ENCODE results near the gene KICS2.
"Not testable (repeated sequence)": the region's sequence is repeated elsewhere in the genome, so short reads cannot be mapped to it uniquely, and the experiment has no call there.

The KICS2 gene

DNA sequence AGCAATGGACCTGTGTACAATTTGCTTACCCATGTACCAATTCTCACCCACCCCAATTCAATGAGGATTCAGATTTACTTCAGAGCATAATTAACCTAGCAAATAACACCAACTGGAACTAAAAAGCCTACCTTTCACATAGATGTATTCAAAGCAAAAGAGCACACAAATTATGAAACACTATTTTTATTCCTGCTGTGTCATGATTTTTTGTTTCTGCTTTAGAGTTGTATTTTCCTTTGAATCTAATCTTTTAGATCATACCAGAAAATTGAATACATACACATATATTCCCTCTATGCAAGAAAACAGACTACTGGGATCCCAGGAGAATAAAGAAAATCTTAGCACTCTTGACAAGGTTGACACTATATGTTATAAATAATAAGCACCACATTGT lies 5.9 kb downstream of the KICS2 start:
- no peak for DNase-seq (ENCODE audit: low spot score)

DNA sequence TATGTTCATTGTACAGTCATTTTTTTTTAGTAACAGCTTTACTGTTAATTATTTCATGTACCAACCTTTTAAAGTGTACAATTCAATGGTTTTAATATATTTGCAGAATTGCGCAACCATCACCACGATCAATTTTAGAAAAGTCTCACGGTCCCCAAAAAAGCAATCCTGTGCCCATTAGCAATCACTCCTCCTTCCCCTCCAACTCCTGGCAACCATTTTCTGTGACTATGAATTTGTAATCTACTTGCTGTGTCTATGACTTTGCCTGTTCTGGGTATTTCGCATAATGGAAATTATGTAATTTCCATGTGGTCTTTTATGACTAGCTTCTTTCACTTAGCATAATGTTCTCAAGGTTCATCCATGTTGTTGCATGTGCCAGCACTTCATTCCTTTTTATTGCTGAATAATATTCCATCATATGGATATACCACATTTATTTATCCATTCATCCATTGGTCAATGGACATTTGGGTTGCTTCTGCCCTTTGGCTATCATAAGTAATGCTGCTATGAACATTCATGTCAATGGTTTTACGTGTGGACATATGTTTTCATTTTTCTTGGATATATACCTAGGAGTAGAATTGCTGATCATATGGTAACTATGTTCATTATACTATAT lies 9.9 kb downstream of the KICS2 start:
- no peak for DNase-seq (ENCODE audit: low spot score)

DNA sequence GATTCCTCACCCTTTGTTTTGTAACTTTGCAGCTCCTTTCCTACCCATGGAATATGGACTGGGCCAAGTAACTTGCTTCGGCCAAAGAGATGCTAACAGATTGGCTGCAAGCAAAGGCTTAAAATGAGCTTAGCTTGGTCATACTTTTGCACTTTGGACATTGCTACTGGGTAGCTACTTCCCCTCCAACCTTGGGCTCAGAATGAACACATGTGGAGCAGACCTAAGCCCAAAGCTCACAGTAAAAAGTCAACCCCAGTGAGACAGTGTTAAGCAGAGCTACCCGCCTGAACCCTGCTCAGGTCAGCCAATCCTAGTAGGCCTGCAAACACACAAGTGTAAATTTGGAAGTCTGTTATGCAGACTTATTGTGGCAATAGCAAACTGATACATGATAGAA lies 14.6 kb downstream of the KICS2 start:
- no peak for DNase-seq (ENCODE audit: low spot score)

DNA sequence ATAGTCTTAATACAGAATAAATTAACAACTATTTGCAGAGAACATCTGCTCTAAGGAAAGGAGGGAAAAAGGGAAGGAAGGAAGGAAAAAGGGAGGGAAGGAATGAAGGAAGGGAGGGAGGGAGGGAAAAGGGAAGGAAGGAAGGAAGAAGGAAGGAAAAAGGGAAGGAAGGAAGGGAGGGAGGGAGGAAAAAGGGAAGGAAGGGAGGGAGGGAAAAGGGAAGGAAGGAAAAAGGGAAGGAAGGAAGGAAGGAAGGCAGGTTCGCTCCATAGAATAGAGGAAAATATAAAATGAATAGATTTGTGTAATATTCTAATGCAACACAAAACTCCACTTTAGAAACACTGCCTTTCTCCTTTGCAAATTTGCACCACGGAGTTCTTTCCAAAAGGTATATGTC lies 16.6 kb downstream of the KICS2 start:
- DNase-seq (ENCODE audit: low spot score) = no peak

DNA sequence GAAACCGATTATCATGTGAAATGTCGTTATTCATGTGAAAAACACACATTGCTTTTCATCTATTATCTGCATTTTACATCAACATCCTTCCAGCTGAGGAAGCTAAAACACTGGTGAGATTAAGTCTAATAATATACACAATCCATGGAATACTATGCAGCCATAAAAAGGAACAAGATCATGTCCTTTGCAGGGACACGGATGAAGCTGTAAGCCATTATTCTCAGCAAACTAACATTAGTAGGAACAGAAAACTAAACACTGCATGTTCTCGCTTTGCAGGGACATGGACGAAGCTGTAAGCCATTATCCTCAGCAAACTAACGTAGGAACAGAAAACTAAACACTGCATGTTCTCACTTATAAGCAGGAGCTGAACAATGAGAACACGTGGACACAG lies 18.3 kb downstream of the KICS2 start:
- no peak for DNase-seq (ENCODE audit: low spot score)

DNA sequence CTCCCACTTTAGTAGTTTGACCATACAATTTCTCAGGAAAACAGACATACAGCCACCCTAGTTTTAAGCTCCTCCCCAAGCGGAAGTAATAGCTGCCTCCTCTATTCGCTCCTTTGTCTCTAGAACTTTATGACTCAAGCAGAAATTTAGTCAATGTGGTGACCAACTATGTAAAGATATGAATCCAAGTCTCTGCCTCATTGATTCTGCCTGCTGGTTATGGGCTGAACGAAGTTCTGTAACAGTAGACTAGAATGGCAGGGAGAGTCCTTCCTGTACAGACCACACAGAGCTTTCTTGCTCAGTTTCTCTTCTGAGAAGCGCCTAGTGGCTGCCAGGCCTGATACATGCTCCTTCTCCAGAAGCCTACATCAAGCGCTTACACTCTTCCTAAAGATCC lies 19.1 kb downstream of the KICS2 start:
- no peak for DNase-seq (ENCODE audit: low spot score)

DNA sequence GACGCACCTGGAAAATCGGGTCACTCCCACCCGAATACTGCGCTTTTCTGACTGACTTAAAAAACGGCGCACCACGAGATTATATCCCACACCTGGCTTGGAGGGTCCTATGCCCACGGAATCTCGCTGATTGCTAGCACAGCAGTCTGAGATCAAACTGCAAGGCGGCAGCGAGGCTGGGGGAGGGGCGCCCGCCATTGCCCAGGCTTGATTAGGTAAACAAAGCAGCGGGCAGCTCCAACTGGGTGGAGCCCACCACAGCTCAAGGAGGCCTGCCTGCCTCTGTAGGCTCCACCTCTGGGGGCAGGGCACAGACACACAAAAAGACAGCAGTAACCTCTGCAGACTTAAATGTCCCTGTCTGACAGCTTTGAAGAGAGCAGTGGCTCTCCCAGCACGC lies 26.3 kb downstream of the KICS2 start:
- not testable (repeated sequence) for DNase-seq (ENCODE audit: low spot score)

DNA sequence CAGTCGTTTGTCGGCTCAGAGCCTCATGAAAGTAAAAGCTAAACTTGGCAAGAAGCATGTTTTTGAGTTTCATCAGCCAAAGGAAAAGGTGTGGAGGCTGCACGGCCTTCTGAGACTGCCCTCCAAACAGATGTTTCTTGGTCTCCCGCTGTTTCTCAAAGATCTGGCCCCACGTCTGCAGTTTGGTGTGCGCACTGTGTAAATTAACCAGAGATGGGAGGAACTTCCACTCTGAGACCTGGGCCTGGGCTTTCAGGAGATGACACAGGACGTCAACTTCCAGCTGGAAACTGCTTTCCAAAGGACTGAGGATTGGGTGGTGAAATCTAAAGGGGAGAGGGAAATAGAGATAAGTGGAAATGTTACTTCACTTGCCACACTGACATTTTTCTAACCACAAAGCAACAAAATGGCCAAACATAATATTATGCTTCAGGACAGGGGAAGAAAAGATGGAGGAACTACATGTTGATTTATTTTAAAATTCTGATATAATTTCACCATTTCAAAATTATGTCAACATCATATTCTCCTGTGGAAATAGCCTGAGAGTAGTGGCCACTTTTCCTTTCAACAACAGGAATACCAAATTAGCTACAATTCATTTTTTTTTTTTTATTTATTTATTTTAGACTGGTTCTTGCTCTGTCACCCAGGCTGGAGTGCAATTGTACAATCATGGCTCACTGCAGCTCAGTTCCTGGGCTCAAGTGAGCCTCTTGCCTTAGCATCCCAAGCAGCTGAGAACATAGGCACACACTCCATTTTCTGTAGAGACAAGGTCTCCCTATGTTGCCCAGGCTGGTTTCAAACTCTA lies 27.6 kb downstream of the KICS2 start:
- no peak for DNase-seq (ENCODE audit: low spot score)

DNA sequence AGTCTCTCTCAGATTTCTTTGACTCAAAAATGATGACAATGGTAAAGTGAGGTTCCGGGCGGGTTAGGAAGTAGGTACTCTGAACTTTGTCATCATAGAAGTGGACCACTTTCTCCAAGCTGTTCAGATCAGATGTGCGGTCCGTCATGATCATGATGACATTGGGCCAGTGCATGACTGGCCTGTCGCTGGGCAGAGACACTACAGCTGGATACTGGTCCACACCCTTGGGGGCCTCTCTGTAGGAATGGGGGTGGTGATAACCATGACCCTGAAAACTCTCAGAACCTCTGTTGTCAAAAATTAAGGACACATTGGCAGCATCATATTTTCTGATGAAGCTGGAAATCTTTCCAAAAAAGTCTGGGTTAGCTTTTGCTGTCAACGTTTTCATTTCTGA lies 28.2 kb downstream of the KICS2 start:
- DNase-seq (ENCODE audit: low spot score) = no peak

DNA sequence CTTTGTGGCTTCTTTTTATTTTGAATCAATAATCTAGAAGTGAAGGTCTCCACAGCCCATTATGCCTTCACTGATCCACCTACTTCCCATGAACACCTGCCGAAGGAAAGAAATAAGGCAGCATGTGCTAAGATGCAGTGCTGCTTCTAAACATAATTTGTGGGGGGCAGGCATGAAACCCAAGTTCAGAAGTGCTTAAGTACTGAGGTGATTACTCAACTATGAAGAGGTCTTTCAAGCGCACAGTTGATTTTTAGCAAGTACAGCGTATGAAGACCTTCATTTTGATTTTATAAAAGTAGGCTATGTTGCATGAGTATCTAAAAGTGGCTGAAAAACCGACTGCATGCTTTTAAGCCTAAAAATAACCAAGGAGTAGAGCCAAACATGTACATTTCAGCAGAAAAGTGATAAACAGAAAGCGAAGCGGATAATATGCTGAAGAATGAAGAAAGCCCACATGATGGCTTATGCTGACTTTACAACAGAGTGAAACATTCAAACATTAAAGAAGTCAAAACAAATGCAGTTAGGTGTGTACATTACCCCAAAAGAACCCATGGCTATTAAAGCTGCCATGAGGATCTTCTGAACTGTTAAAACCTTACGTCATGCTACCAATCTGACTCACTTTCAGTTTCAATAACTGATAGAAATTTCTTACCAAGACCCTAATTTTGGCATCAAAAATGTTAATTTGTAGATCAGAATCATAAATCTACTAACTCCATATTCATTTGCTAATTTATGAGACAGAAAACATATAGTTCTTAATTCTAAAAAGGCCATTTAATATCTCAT lies 29.3 kb downstream of the KICS2 start:
- DNase-seq (ENCODE audit: low spot score) = no peak

DNA sequence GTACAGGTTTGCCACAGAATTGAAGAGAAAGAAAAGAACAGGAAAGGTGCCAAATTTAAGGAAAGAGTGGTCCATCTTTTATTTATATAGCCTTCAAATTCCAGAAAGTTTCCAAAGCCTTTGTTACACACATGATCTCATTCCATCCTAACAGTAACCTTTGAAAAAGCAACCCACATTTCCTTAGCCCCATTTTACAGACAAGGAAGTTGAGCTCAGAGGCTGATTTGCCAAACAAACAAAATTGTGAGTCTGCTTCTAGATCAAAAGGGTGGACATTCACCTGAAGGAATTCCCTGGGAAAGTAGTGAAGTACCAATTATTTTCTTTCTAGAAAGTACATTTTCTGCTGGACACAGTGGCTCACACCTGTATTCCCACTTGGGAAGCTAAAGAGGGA lies 32.0 kb downstream of the KICS2 start:
- DNase-seq (ENCODE audit: low spot score) = no peak

DNA sequence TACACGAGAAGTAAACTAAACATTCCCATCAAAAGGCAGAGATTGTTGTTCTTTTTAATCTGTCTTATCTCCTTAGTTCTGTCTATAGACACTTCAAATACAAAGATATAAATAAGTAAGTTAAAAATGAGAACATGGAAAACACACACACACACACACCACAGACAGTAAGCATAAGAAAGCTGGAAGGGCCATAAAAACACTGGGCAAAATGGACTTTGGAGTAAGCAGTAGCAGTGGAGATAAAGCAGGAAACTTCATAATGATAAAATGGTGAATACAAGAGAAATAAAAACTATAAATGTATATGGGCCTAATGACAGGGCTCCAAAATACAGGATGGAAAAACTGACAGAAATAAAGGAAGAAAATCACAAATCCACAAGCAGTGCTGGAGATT lies 32.6 kb downstream of the KICS2 start:
- DNase-seq (ENCODE audit: low spot score) = no peak

DNA sequence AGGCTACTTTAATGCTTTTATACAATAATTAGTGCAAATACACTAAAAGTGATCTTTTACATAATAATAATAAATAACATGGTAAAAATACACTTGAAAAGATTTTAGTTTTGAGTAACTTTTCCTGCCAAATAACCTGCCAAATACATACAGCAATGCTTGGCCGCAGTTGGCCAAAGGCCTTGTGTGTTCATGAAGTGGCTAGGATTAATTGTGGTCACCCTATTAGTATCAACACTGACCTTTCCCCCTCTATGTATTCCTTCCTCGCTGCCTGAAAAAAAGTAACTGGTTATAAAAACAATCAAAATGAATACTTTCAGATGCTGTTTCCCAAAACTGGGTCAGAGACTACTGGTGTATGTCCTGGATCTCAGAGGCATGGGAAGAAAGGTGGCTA lies 34.3 kb downstream of the KICS2 start:
- DNase-seq (ENCODE audit: low spot score) = no peak

DNA sequence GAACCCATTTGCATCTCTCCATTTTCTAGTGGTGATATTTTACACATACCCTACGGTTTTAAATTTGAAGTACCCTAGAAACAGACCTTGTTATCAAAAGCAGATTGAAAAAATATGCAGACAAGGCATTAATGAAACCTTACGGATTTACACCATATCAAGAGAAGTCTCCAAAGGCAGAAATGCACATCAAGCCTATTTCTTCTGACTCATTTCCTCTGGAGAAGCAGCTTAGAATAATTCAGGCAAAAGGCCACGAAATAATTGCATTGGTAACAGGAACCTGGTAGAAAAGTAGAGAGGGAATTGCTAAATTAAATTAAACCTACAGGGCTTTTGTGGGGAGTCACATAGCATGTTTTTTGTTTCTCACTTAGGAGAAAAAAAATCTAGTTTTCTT lies 34.7 kb downstream of the KICS2 start:
- no peak for DNase-seq (ENCODE audit: low spot score)

DNA sequence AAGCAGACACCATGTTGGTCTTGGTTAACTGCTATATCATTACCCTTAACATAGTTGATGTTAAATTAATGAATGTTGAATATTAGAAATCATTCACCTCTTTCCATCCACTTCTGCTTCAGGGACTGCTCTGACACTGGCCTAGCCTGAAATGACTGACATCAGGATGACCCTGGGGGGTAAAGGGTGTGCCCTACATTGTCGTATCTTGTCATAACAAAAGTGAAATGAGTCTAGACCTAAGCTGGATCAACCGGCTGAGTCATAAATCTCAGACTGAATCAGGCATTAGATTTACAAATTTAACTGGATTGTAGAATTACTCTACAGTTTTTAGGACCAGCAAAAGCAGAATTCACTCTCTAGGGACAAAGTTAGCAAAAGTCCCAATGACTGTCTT lies 35.3 kb downstream of the KICS2 start:
- no peak for DNase-seq (ENCODE audit: low spot score)

DNA sequence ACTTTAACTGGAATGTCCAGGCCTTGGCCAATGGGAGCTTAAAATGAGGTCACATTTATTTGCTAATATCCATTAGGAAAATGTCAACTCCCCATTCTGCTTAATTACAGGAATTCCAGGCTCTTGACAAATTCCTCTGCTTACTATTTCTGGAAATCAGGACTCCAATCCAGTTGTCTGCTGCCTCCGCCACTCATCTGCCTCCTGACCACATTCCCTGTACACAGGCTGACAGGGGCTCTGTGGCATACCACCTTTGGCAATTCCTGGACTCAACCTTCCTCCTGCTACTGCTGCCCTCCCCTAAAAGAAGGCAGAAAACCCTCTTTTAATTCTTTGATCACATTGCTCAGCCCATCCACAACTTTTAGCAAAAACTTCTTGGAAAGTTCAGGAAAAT lies 37.9 kb downstream of the KICS2 start:
- DNase-seq (ENCODE audit: low spot score) = no peak

DNA sequence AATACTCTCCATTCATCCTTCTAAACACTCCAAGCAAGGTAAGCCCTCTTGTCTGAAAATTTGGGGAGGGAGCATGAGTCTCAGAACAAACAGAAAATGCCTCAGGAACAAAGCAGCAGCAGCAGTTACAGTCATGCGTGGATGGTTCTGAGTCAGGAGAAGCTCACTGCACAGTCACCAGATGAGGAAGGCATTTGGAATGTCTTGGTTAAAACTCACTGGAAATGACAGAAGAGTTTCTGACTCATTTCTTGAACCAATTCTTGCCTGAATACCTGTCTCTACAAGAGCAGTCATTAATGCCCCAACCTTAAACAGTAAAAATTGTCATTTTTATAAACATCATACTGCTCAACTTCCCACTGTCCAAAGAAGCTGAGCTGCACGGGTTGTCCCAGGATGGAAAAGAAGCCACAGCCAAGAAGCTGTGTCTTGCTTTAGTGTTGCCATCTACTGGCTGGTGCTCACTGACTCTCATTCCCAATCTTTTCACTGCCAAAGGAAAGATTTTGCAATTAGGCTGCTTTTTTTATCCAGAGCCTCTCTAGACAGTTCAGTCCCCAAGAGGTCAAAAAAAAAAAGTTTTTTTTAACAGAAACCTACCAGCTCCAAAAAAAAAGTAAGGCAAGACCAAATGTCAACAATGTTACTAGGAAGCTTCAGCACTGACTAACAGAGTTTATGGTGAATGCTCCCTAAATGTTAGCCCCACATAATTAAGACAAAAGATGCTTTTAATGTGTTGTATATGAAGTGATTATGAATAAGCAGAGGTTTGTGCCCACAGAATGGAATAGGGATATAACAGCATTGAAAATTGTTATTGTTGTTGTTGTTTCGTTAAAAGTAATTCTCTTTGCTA lies 40.4 kb downstream of the KICS2 start:
- peak; percentile 67 for DNase-seq (ENCODE audit: low spot score)

DNA sequence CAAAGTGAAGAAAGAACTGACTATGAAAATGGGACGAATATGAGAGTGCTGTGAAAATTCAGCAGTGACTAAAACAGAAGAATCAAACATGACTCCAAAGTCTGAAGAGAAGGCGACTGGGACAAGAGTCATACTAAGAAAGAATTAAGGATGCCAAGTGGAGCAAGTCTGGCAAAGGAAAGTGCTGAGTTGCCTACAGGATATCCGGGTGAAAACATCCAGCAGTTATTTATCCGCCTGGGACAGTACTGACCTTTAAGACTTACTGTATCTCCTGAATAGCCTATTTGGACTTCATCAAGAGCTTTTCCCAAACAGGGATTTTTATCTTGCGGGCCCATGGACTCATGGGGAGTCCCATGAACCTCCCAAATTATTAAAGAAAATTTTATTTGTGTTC lies 41.1 kb downstream of the KICS2 start:
- peak; percentile 2 for DNase-seq (ENCODE audit: low spot score)

DNA sequence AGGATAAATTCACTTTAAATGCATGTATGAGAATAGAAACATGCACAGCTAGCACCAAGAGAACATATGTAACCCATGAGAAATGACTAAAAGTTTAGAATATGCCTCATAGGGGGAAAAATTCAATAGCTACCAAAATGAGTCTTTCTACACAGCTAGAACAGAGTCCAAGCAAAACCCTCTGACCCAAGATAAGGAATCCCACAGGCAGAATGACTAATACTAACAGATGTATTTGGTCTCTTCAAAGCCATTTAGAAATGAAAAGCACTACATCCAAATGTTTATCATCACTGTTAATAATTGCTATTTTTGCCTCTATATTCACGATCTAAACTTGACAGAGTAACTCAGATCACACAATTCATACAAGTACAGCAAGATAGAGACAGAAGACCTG lies 44.0 kb downstream of the KICS2 start:
- no peak for DNase-seq (ENCODE audit: low spot score)

DNA sequence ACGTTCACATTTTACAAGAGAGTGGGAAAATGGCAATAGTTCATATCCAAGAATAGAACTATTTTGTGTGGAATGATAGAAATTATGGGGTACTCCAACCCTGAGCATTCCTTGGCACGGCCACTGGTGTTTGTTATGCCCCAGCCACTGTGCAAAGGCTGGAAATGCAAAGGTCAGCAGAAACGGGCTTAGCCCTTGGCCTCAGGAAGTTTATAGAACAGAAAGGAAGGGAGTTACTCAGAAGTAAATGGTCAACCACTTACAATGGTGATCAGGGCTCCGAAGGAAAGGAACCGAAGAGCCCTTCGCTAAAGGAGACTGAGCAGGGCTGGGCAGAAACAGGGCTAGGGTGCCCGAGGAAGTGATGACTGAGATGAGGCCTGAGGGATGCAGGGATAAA lies 45.1 kb downstream of the KICS2 start:
- no peak for DNase-seq (ENCODE audit: low spot score)

DNA sequence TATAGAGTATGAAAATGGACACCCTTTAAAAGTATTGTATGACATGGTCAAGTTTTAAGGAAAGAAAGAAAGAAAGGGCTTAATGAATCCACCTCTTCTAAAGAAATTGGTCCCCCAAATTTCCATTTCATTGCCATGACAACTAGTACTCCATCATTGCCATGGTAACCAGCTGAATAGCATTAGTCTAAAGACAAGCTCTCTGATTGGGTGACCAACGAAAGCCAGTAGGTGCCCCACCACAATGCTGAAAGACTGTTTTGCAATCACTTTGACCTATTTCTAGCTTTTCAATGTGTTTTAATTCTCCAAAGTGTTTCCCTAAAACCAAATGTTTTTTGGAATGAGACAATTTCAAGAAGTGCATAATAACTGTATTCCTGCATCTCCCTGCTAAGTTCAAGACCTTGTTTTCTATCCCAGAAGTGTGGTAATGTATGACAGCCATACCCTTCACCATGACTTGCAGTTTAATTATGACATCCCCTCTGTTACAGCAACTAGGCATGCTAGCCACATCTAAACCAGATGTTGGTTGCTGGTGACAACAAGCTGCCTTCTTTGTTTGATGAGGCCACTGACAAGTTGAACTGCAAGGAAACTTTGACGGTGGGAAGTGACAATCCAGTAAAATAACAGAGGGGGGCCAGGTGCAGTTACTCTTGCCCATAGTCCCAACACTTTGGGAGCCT lies 46.7 kb downstream of the KICS2 start:
- no peak for DNase-seq (ENCODE audit: low spot score)

DNA sequence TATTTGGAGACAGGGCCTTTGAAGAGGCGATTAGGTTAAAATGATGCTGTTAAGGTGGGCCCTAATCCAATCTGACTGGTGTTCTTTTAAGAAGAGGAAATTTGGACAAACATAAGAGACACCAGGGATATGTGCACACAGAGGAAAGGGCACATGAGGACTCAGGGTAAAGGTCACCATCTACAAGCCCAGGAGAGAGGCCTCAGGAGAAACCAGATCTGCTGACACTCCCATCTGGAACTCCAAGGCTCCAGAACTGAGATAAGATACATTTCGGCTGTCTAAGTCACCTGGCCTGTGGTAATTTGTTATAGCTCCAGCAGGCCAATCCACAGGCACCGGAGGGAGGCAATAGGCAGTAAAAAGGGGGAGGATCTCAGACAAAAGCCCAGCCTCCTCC lies 48.6 kb downstream of the KICS2 start:
- DNase-seq (ENCODE audit: low spot score) = no peak
